Smooth muscle cell (in vitro differentiated cells): ENCODE data around the gene TCAF1. TPM values are rescaled to one million over a fixed set of nuclear protein-coding genes. Genes with fewer than 3 reads are reported as not detected.
A peak's percentile ranks its signal among the peaks of the same experiment; 100 is the strongest.

ENCODE experiments used
- DNase-seq: peaks from one replicate; lab custom pipeline; 2025; ENCODE audit not compliant: unreplicated experiment; lab: John Stamatoyannopoulos, UW
- H2AFZ ChIP-seq: fragments of 200-600 bp; sonication (generic); 2 replicates; pipeline ENCODE4 v1.6.0; 2016; ENCODE audit warnings: antibody characterized with exemption, low read depth, mild to moderate bottlenecking
- H3F3A ChIP-seq: fragments of 200-600 bp; sonication (generic); 2 replicates; pipeline ENCODE4 v1.6.0; 2017; ENCODE audit warnings: antibody characterized with exemption, low read depth
- H3K27ac ChIP-seq: fragments of 200-600 bp; sonication (generic); 2 replicates; pipeline ENCODE4 v1.5.1; 2016; ENCODE audit warnings: low read depth, mild to moderate bottlenecking
- H3K27me3 ChIP-seq: fragments of 200-600 bp; sonication (generic); 2 replicates; pipeline ENCODE4 v1.6.1; 2016; ENCODE audit warnings: low read depth, mild to moderate bottlenecking
- H3K36me3 ChIP-seq: fragments of 200-600 bp; sonication (generic); 2 replicates; pipeline ENCODE4 v1.5.1; 2016; ENCODE audit warnings: low read depth
- H3K4me1 ChIP-seq: fragments of 200-600 bp; sonication (generic); 2 replicates; pipeline ENCODE4 v1.5.1; 2016; ENCODE audit warnings: low read depth
- H3K4me2 ChIP-seq: fragments of 200-600 bp; sonication (generic); 2 replicates; pipeline ENCODE4 v1.6.0; 2016; ENCODE audit warnings: mild to moderate bottlenecking
- H3K4me3 ChIP-seq: fragments of 200-600 bp; sonication (generic); 2 replicates; pipeline ENCODE4 v1.5.1; 2016; ENCODE audit warnings: mild to moderate bottlenecking
- H3K79me2 ChIP-seq: fragments of 200-600 bp; sonication (generic); 2 replicates; pipeline ENCODE4 v1.6.0; 2016; ENCODE audit warnings: low read depth, mild to moderate bottlenecking
- H3K9ac ChIP-seq: fragments of 200-600 bp; sonication (generic); 2 replicates; pipeline ENCODE4 v1.6.0; 2016; ENCODE audit warnings: low read depth
- H3K9me3 ChIP-seq: fragments of 200-600 bp; sonication (generic); replicated peaks from 2 replicates; pipeline ENCODE4 v1.5.1; 2016; ENCODE audit warnings: low read depth
- H4K20me1 ChIP-seq: fragments of 200-600 bp; sonication (generic); 2 replicates; pipeline ENCODE4 v1.6.0; 2016; ENCODE audit warnings: low read depth
- CTCF ChIP-seq: fragments of 200-600 bp; sonication (generic); IDR thresholded peaks from 2 replicates; pipeline ENCODE4 v1.5.1; 2017; ENCODE audit warnings: borderline replicate concordance, mild to moderate bottlenecking, antibody characterized with exemption; ENCODE audit not compliant: insufficient read depth, poor library complexity, severe bottlenecking
- WGBS: methylation state at CpG from one replicate; pipeline ENCODE4 v1.1.7; 2016; ENCODE audit warnings: low lambda C conversion rate; 5-methylcytosine and 5-hydroxymethylcytosine counted together
- polyA plus RNA-seq: library from polyadenylated mRNA; unstranded; fragments of >200 nt; fragmentation: Nextera tagmentation; extraction: Ambion mirVana; gene quantifications from 2 replicates; pipeline ENCODE4 v1.2.1, GENCODE V29; 2016
- total RNA-seq: library from RNA; depleted of rRNA; stranded (reverse); fragments of >200 nt; gene quantifications from 2 replicates; pipeline ENCODE4 v1.2.3, GENCODE V29; 2014

Gene TCAF1, protein sequence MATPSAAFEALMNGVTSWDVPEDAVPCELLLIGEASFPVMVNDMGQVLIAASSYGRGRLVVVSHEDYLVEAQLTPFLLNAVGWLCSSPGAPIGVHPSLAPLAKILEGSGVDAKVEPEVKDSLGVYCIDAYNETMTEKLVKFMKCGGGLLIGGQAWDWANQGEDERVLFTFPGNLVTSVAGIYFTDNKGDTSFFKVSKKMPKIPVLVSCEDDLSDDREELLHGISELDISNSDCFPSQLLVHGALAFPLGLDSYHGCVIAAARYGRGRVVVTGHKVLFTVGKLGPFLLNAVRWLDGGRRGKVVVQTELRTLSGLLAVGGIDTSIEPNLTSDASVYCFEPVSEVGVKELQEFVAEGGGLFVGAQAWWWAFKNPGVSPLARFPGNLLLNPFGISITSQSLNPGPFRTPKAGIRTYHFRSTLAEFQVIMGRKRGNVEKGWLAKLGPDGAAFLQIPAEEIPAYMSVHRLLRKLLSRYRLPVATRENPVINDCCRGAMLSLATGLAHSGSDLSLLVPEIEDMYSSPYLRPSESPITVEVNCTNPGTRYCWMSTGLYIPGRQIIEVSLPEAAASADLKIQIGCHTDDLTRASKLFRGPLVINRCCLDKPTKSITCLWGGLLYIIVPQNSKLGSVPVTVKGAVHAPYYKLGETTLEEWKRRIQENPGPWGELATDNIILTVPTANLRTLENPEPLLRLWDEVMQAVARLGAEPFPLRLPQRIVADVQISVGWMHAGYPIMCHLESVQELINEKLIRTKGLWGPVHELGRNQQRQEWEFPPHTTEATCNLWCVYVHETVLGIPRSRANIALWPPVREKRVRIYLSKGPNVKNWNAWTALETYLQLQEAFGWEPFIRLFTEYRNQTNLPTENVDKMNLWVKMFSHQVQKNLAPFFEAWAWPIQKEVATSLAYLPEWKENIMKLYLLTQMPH
- total RNA-seq: 177 and 237 TPM in 2 replicates
- 108 and 147 TPM in 2 replicates for polyA plus RNA-seq

- H3K4me3 ChIP-seq: peak within 1 kb of the TSS; percentile 87
- peak within 1 kb of the TSS; percentile 71 for H2AFZ ChIP-seq
- 2% methylated on average over 40 of the region's 50 CpGs for WGBS
- H4K20me1 ChIP-seq: peaks cover 45% of the 10 kb centered on the region
- H3K36me3 ChIP-seq: no peaks in the 10 kb centered on the region
- peak within 1 kb of the TSS; percentile 91 for H3K9ac ChIP-seq
- peak within 1 kb of the TSS; percentile 88 for H3K4me2 ChIP-seq
- H3K9me3 ChIP-seq: no peaks in the 10 kb centered on the region
- H3F3A ChIP-seq: no peaks in the 10 kb centered on the region
- H3K79me2 ChIP-seq: peaks cover 47% of the 10 kb centered on the region
- peak; percentile 73 for DNase-seq
- peak; percentile 41 for TF ChIP-seq CTCF
- H3K27me3 ChIP-seq: no peaks in the 10 kb centered on the region
- peak within 1 kb of the TSS; percentile 87 for H3K27ac ChIP-seq
- H3K4me1 ChIP-seq: peaks cover 46% of the 10 kb centered on the region
Measured at GRCh38 chr7:143901668-143902331, at the start of gene TCAF1. TCAF1 (minus strand) TSS chr7:143902176; CDS start chr7:143876608, 25,568 bp downstream.

- Histone ChIP-seq H3K9me3 (no peaks in the 10 kb centered on the region), H3K79me2 (no peaks in the 10 kb centered on the region), H2AFZ (peak overlapping the region; percentile 83), H3F3A (no peaks in the 10 kb centered on the region), H3K4me2 (peak overlapping the region; percentile 16), H3K36me3 (no peaks in the 10 kb centered on the region), H4K20me1 (no peaks in the 10 kb centered on the region), H3K4me1 (no peaks in the 10 kb centered on the region), H3K9ac (no peak overlapping the region), H3K4me3 (no peak overlapping the region), H3K27me3 (no peaks in the 10 kb centered on the region), H3K27ac (peak overlapping the region; percentile 53)
- no peak for DNase-seq
- TF ChIP-seq CTCF: no peak
- 57% methylated on average over 2 of the region's 2 CpGs for WGBS
Measured at GRCh38 chr7:143948733-143949132, 46.8 kb upstream of the TCAF1 start.

DNA sequence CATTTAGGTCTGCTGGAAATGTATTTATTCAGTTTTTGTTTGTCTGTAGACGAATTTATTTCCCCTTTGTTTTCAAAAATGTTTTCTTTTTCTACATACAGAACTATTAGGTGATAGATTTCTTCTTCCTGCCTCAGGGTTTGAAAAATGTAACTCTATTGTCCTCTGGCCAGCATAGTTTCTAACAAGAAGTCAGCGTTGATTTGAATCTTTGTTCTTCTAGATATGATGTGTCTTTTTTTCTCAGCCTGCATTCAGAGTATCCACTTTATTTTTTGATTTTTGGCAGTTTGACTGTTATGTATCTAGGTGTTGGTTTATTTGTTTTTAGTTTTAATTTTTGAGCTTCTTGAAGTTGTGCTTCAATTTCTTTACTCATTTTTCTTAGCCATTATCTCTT is 45.1 kb upstream of the TCAF1 start:
- Histone ChIP-seq H3K79me2 (no peaks in the 10 kb centered on the region), H3K9me3 (no peaks in the 10 kb centered on the region), H3K36me3 (no peaks in the 10 kb centered on the region), H3F3A (no peaks in the 10 kb centered on the region), H3K27me3 (no peaks in the 10 kb centered on the region), H3K27ac (no peak overlapping the region), H3K9ac (no peak overlapping the region), H3K4me2 (no peak overlapping the region), H4K20me1 (no peaks in the 10 kb centered on the region), H2AFZ (no peak overlapping the region), H3K4me1 (no peaks in the 10 kb centered on the region), H3K4me3 (no peak overlapping the region)
- no peak for DNase-seq
- no peak for TF ChIP-seq CTCF
- 80% methylated on average over 2 of the region's 2 CpGs for WGBS
